ENCODE results near the gene CDH23.

Gene CDH23

GRCh38 chr10:71537681-71538080 is 141.0 kb downstream of the CDH23 start:
- TF ChIP-seq TAF1 (IDR thresholded peaks at IDR 0.05; ENCODE audit: borderline replicate concordance, insufficient read depth, low read length), result no peak
- no peak for TF ChIP-seq REST (IDR thresholded peaks at IDR 0.05; ENCODE audit: insufficient read depth in 1 of 2, low read depth in 2 of 2, low read length in 2 of 2)
- TF ChIP-seq POLR2AphosphoS5 (IDR thresholded peaks at IDR 0.05; ENCODE audit: low read depth, low read length), result no peak
- no peak for TF ChIP-seq FOXP2 (optimal IDR thresholded peaks at IDR 0.05; ENCODE audit: borderline replicate concordance, extremely low read depth, extremely low read length, insufficient read depth)

GRCh38 chr10:71538608-71539260 is 142.0 kb downstream of the CDH23 start:
- no peak for TF ChIP-seq FOXP2 (optimal IDR thresholded peaks at IDR 0.05; ENCODE audit: borderline replicate concordance, extremely low read depth, extremely low read length, insufficient read depth)
- TF ChIP-seq TAF1 (IDR thresholded peaks at IDR 0.05; ENCODE audit: borderline replicate concordance, insufficient read depth, low read length), result no peak
- no peak for TF ChIP-seq POLR2AphosphoS5 (IDR thresholded peaks at IDR 0.05; ENCODE audit: low read depth, low read length)
- no peak for TF ChIP-seq SIN3A (IDR thresholded peaks at IDR 0.05; ENCODE audit: borderline replicate concordance, insufficient read depth, low read length)
- TF ChIP-seq REST (IDR thresholded peaks at IDR 0.05; ENCODE audit: insufficient read depth in 1 of 2, low read depth in 2 of 2, low read length in 2 of 2), result no peak

GRCh38 chr10:71539442-71540118 is 142.9 kb downstream of the CDH23 start:
- TF ChIP-seq TAF1 (IDR thresholded peaks at IDR 0.05; ENCODE audit: borderline replicate concordance, insufficient read depth, low read length), result no peak
- TF ChIP-seq SIN3A (IDR thresholded peaks at IDR 0.05; ENCODE audit: borderline replicate concordance, insufficient read depth, low read length), result no peak
- TF ChIP-seq POLR2AphosphoS5 (IDR thresholded peaks at IDR 0.05; ENCODE audit: low read depth, low read length), result no peak
- no peak for TF ChIP-seq FOXP2 (optimal IDR thresholded peaks at IDR 0.05; ENCODE audit: borderline replicate concordance, extremely low read depth, extremely low read length, insufficient read depth)
- TF ChIP-seq REST (IDR thresholded peaks at IDR 0.05; ENCODE audit: insufficient read depth in 1 of 2, low read depth in 2 of 2, low read length in 2 of 2), result no peak

GRCh38 chr10:71542478-71542877 is 145.8 kb downstream of the CDH23 start:
- TF ChIP-seq REST (IDR thresholded peaks at IDR 0.05; ENCODE audit: insufficient read depth in 1 of 2, low read depth in 2 of 2, low read length in 2 of 2) (no peak), SIN3A (IDR thresholded peaks at IDR 0.05; ENCODE audit: borderline replicate concordance, insufficient read depth, low read length) (no peak), FOXP2 (optimal IDR thresholded peaks at IDR 0.05; ENCODE audit: borderline replicate concordance, extremely low read depth, extremely low read length, insufficient read depth) (no peak), TAF1 (IDR thresholded peaks at IDR 0.05; ENCODE audit: borderline replicate concordance, insufficient read depth, low read length) (no peak), POLR2AphosphoS5 (IDR thresholded peaks at IDR 0.05; ENCODE audit: low read depth, low read length) (no peak)
